Testis (tissue), 2 donors: Measurements from ENCODE around the gene ECHDC3.

ENCODE experiments used
- POLR2A ChIP-seq: fragments of 450-650 bp; IDR thresholded peaks from one replicate; pipeline ENCODE4 v1.6.1; 2017; ENCODE audit warnings: antibody characterized with exemption, mild to moderate bottlenecking, moderate library complexity
- TF ChIP-seq, protein P1 (sequence below), 3 experiments: fragments of 450-650 bp in 2 of 3; fragments of 200-600 bp in 1 of 3; sonication (generic) in 1 of 3; IDR thresholded peaks; one replicate each; pipeline ENCODE4 v1.5.1; 2016 to 2019; ENCODE audit warnings: antibody characterized with exemption in 3 of 3, mild to moderate bottlenecking in 2 of 3, moderate library complexity in 1 of 3

DNA sequence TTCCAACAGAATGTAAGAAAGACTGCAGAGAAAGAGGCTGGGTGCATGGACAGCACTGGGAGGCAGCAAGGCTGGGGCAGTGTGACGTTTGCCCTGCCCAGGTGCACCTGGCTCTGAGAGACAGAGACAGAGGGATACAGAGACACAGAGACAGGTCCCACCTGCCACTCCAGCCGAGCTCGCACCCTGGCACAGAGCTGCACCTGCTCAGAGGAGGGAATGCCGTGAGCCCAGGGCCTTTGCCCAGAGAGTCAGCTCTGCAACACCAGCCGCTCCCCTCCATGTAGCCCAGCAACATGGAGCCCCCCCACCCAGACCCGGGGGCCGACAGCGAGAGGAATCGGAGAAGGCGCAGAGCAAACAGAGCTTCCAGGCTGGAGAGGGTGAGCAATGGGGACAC, 45.7 kb downstream of the ECHDC3 start:
- TF ChIP-seq POLR2A, result no peak
- TF ChIP-seq, protein P1, sequence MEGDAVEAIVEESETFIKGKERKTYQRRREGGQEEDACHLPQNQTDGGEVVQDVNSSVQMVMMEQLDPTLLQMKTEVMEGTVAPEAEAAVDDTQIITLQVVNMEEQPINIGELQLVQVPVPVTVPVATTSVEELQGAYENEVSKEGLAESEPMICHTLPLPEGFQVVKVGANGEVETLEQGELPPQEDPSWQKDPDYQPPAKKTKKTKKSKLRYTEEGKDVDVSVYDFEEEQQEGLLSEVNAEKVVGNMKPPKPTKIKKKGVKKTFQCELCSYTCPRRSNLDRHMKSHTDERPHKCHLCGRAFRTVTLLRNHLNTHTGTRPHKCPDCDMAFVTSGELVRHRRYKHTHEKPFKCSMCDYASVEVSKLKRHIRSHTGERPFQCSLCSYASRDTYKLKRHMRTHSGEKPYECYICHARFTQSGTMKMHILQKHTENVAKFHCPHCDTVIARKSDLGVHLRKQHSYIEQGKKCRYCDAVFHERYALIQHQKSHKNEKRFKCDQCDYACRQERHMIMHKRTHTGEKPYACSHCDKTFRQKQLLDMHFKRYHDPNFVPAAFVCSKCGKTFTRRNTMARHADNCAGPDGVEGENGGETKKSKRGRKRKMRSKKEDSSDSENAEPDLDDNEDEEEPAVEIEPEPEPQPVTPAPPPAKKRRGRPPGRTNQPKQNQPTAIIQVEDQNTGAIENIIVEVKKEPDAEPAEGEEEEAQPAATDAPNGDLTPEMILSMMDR (IDR thresholded peaks at IDR 0.05), result no peak
